Measurements from ENCODE around the gene PRKN.

The PRKN gene

DNA sequence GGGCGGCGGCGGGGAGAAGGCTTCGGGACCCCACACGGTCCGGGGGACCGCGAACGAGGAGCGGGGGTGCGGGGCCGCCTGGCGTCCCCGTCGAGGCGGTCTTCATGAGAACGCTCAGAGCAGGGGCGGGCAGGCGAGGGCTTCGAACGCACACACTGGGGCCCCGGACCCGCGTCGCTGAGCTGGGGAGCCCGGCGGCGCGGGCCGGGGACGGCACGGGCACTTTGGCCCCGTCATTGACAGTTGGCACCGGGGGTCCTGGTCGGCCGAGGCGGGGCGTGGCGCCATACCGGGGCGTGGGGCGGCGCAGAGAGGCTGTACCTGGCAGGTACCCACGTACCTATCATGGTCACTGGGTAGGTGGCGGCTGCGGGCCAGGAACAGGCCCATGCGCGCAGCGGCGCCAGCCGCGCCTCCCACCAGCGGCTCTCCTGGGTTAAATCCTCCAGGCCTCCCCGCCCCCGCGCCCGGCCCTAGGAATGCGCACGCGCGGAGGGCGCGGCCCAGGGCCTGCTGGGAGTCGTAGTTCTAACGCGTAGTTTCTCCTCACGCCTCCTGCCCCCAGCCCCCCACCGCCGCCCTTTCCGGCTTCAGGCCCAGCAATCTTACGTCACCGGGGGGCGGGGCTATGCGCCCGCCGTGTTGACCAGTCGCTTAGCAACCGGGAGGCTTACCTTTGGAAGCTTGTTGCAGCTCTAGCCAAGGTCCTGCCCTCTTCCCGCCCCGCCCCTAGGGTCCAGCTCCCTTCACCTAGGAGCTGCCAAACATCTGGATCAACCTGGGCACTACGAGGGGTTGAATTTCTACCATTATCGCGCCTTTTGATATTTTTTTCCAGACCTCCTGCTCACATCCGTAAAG, at the start of gene PRKN, which contains the start of gene PACRG:
Gene PRKN, minus strand, starts transcription at position 445 of the 861 bp plus-strand sequence.
Gene PACRG, plus strand, starts transcription at position 653 of the 861 bp plus-strand sequence.
- peak; percentile 96 to 98 (median 96) for DNase-seq (ENCODE audit: low read depth in 2 of 3, low spot score in 1 of 3)

- no peak for DNase-seq (ENCODE audit: low read depth in 2 of 3, low spot score in 1 of 3)
These were observed 49.5 kb upstream of the PRKN start for GRCh38 chr6:162777091-162777490.

DNA sequence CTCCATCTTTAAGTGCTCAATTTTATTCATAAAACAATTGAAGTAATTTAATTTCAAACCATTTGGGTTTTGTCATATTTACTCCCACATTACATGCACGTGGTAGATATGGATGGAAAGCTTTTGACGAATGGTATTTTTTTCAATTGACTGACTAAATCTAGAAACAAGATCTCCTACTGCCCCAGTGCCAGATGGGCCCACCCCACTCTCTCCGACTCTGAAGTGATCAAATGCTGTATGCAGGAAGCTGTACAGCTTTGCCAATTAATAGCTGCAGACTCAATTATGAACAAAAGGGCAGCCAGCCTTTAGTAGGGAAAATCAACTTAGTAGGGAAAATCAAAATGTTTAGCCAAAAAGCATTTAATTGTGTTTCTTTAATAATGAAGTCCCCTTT, 46.4 kb upstream of the PRKN start:
- DNase-seq (ENCODE audit: low read depth in 2 of 3, low spot score in 1 of 3): no peak

GRCh38 chr6:162772466-162772865, 44.9 kb upstream of the PRKN start:
- no peak for DNase-seq (ENCODE audit: low read depth in 2 of 3, low spot score in 1 of 3)

DNA sequence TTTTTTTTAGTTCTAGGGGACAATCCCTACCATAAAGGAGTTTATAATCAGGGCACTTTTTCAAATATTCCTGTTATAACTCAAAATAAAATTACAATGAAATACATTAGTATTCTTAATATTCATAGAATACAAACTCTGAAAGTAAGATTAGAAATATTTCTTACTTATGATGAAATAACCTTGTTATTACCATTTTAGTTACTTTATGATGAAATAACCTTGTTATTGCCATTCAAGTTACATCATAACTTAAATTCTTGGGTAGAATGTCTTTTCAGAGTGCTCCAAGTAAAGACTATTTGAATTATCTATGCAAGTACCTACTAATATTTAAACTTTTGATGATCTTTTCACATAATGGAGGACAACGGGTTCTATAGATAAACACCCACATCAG, 43.4 kb upstream of the PRKN start:
- no peak for DNase-seq (ENCODE audit: low read depth in 2 of 3, low spot score in 1 of 3)

- DNase-seq (ENCODE audit: low read depth in 2 of 3, low spot score in 1 of 3): no peak
These were observed 42.6 kb upstream of the PRKN start for GRCh38 chr6:162770136-162770535.

DNA sequence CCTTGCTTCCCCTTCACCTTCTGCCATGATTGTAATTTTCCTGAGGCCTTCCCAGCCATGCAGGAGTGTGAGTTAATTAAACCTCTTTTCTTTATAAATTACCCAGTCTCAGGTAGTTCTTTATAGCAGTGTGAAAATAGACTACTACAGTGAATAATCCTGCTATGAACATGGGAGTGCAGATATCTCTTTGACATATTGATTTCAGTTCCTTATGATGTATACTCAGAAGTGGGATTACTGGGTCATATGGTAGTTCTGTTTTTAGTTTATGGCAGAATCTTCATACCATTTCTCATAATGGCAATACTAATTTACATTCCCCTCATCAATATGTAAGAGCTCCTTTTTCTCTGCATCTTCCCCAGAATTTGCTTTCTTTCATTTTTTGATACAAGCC, 26.2 kb upstream of the PRKN start:
- DNase-seq (ENCODE audit: low read depth in 2 of 3, low spot score in 1 of 3): no peak

GRCh38 chr6:162751211-162751859, 23.8 kb upstream of the PRKN start:
- DNase-seq (ENCODE audit: low read depth in 2 of 3, low spot score in 1 of 3): no peak

- DNase-seq (ENCODE audit: low read depth in 2 of 3, low spot score in 1 of 3): no peak
These were observed 23.2 kb upstream of the PRKN start for GRCh38 chr6:162750776-162751175.

DNA sequence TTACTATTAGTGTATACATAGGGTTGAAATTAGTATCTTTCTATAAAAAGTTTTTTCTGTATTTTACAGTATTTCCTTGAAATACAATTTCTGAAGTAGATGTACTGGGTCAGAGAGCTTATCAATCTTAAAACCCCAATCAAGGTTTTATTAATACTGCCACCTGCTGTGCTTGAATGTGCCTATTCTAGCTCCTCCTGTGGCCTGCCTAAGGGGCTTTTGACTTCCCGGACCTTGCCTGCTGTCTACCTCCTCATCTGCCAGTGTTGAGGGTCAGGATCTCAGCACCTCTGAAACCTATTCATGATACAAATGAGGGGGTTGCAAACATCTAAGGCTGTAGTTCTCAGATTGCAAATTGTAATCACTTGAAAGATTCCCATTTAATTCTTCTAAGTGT, 9.4 kb upstream of the PRKN start:
- no peak for DNase-seq (ENCODE audit: low read depth in 2 of 3, low spot score in 1 of 3)

DNA sequence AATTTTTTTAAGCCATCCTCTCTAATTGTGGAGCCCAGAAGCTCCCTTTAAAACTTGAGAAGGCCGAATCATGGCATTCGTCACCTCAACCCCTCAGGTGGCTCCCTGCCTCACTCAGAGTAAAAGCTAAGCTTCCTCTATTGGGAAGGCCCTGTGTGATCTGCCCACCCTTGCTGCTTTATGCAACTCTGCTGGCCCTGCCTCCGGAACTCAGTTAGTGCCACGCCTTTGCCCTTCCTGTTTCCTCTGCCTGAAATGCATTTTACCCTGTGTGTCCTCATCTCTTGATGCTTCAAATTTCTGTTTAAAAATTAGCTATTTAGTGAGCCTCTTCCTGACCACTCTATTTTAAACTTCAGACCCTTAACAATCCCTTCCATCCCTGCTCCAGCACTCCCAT, 5.9 kb upstream of the PRKN start:
- no peak for DNase-seq (ENCODE audit: low read depth in 2 of 3, low spot score in 1 of 3)

GRCh38 chr6:162730502-162730901, 2.9 kb upstream of the PRKN start:
- DNase-seq (ENCODE audit: low read depth in 2 of 3, low spot score in 1 of 3): no peak

- no peak for DNase-seq (ENCODE audit: low read depth in 2 of 3, low spot score in 1 of 3)
These were observed 1.1 kb upstream of the PRKN start for GRCh38 chr6:162728706-162729105.

GRCh38 chr6:162728197-162728596, 631 bp upstream of the PRKN start:
- DNase-seq (ENCODE audit: low read depth in 2 of 3, low spot score in 1 of 3): no peak

- no peak for DNase-seq (ENCODE audit: low read depth in 2 of 3, low spot score in 1 of 3)
These were observed 632 bp downstream of the PRKN start for GRCh38 chr6:162726947-162727321.

DNA sequence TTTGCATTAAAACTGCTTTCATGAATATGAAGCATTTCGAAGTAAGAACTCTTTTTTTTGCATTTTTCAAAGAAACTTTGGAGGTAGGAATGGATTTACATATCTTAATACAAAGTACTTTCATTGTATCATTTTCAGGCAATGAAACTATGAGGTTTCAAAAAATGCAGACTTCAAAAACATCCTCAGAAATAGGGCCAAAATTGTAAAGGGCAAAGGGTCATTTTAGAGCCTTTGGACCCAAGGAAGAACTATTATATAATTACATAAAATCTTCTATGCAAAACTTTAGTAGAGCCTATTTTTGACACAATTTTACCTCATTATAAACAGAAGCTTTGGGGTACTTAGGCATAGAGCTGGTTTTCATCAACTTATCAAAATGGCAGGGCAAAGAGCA, 4.9 kb downstream of the PRKN start:
- DNase-seq (ENCODE audit: low read depth in 2 of 3, low spot score in 1 of 3): no peak

- no peak for DNase-seq (ENCODE audit: low read depth in 2 of 3, low spot score in 1 of 3)
These were observed 5.3 kb downstream of the PRKN start for GRCh38 chr6:162722226-162722625.

GRCh38 chr6:162721404-162721687, 6.2 kb downstream of the PRKN start:
- DNase-seq (ENCODE audit: low read depth in 2 of 3, low spot score in 1 of 3): no peak

DNA sequence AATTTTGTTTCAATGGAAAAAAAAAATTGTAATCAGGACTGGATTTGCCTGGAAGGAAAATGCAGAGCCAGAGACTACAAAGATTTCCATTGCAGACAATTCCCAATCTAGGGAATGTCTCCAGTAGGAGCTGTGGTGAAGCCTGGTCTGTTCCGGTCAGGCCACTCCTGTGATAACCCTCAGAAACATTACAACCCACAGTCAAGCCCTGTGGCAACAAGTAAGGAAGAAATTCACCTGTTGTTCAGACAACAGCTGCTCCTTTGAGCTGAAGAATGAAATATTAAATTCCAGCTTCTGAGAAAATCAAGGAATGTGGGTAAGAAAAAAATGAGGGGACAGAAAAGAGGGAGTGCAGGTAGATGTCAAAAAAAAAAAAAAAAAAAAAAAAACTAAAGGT, 8.0 kb downstream of the PRKN start:
- DNase-seq (ENCODE audit: low read depth in 2 of 3, low spot score in 1 of 3): no peak

DNA sequence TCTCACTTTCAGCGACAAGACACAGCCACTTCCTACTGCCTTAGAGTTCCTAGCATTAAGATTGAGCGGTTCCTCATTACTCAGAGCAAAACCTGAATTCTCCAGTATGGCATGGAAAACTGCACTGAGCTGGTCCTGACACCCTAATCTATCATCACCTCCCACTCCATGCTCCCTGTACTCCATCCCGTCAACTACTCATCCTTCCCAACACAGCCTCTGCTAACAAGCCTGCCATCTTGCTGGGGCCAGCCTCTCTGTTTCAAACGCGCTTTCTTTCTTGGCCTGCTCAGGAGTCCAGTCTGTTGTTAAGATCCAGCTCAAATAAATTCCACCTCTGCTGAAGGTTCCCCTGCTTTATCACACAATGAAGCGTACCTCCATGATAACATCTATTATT, 12.0 kb downstream of the PRKN start:
- DNase-seq (ENCODE audit: low read depth in 2 of 3, low spot score in 1 of 3): no peak

- no peak for DNase-seq (ENCODE audit: low read depth in 2 of 3, low spot score in 1 of 3)
These were observed 13.4 kb downstream of the PRKN start for GRCh38 chr6:162713974-162714780.

DNA sequence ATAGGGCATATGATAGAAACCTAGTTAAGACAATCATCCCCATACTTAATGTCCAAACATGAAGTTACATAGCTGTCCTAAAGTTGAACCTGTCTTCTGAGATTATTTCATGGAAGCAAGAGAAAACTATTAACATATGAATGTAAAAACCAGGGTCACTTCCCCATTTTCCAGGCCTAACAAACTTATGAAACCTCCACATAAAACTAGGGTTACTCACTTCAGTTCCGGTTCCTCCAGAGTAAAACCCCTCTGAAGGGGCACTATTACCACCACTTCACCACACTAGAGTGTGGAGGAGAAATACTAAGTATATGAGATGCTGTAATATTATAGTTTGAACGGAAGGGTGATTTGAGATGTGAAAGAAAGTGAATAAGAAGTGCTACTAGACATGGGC, 14.9 kb downstream of the PRKN start:
- no peak for DNase-seq (ENCODE audit: low read depth in 2 of 3, low spot score in 1 of 3)
